PC-3 (cell line): ENCODE measurements around the gene NPRL2. TPM values are rescaled to one million over a fixed set of nuclear protein-coding genes. Genes with fewer than 3 reads are reported as not detected.

Experiments
- ATAC-seq: fragments of 200-7000 bp; cut with Tn5 transposase; 2 replicates; pipeline ENCODE4 v1.9.1; 2020; ENCODE audit warnings: mild to moderate bottlenecking, moderate library complexity
- BruUV-seq: library from RNA; stranded (reverse); fragments of 400-500 nt; replicated peaks from 2 replicates; lab custom pipeline; 2021; lab: Mats Ljungman, UMichigan
- CTCF ChIA-PET: fragments of 300-600 bp; sonication (Branson Sonifier 250); formaldehyde crosslinking; loops from one replicate; lab custom pipeline; 2022; ENCODE audit warnings: antibody characterized with exemption; lab: Charles Lee
- POLR2A ChIA-PET: fragments of 300-600 bp; sonication (Branson Sonifier 250); formaldehyde crosslinking; loops from one replicate; lab custom pipeline; 2022; ENCODE audit warnings: antibody characterized with exemption; ENCODE audit not compliant: unreplicated experiment; lab: Charles Lee
- DNase-seq: peaks from one replicate; pipeline ENCODE4 v3.0.0-alpha.2; 2015
- H2AFZ ChIP-seq: fragments of 300-600 bp; sonication (generic); 2 replicates; pipeline ENCODE4 v1.6.0; 2016; ENCODE audit warnings: antibody characterized with exemption, low read length
- H3F3A ChIP-seq: fragments of 300-600 bp; sonication (generic); one replicate; pipeline ENCODE4 v1.6.0; 2017; ENCODE audit warnings: antibody characterized with exemption, low read length, control low read depth, mild to moderate bottlenecking; ENCODE audit not compliant: unreplicated experiment
- H3K27ac ChIP-seq: fragments of 300-600 bp; sonication (generic); 2 replicates; pipeline ENCODE4 v1.5.1; 2016; ENCODE audit warnings: mild to moderate bottlenecking, low read length
- H3K27me3 ChIP-seq: fragments of 300-600 bp; sonication (generic); 2 replicates; pipeline ENCODE4 v1.6.1; 2016; ENCODE audit warnings: low read length, mixed read lengths
- H3K36me3 ChIP-seq: fragments of 300-600 bp; sonication (generic); 2 replicates; pipeline ENCODE4 v1.6.1; 2016; ENCODE audit warnings: low read depth, mixed run types, low read length, mixed read lengths
- H3K4me1 ChIP-seq: fragments of 300-600 bp; sonication (generic); 2 replicates; pipeline ENCODE4 v1.5.1; 2016; ENCODE audit warnings: low read length; ENCODE audit not compliant: insufficient read depth
- H3K4me2 ChIP-seq: fragments of 300-600 bp; sonication (generic); 2 replicates; pipeline ENCODE4 v1.6.0; 2016; ENCODE audit warnings: low read length
- H3K4me3 ChIP-seq: fragments of 300-600 bp; sonication (generic); 2 replicates; pipeline ENCODE4 v1.5.1; 2016; ENCODE audit warnings: mild to moderate bottlenecking, low read length, mixed read lengths
- H3K79me2 ChIP-seq: fragments of 300-600 bp; sonication (generic); 2 replicates; pipeline ENCODE4 v1.6.1; 2017; ENCODE audit warnings: low read length, mixed read lengths
- H3K9ac ChIP-seq: fragments of 300-600 bp; sonication (generic); 2 replicates; pipeline ENCODE4 v1.6.0; 2016; ENCODE audit warnings: mild to moderate bottlenecking, low read length
- H3K9me2 ChIP-seq: fragments of 300-600 bp; sonication (generic); replicated peaks from 2 replicates; pipeline ENCODE4 v1.6.1; 2016; ENCODE audit warnings: mixed run types, low read length, mixed read lengths
- H3K9me3 ChIP-seq: fragments of 300-600 bp; sonication (generic); 2 replicates; pipeline ENCODE4 v1.6.1; 2016; ENCODE audit warnings: low read length, mixed read lengths
- H4K20me1 ChIP-seq: fragments of 300-600 bp; sonication (generic); 2 replicates; pipeline ENCODE4 v1.6.1; 2016; ENCODE audit warnings: low read length, mixed read lengths
- CTCF ChIP-seq: fragments of 300-600 bp; sonication (generic); conservative IDR thresholded peaks from 2 replicates; pipeline ENCODE4 v1.5.1; 2017; ENCODE audit warnings: antibody characterized with exemption, low read depth, mild to moderate bottlenecking, low read length
- EZH2 ChIP-seq: fragments of 300-600 bp; sonication (generic); IDR thresholded peaks from one replicate; pipeline ENCODE4 v1.6.1; 2017; ENCODE audit warnings: antibody characterized with exemption, mild to moderate bottlenecking, low read length; ENCODE audit not compliant: unreplicated experiment
- EZH2phosphoT487 ChIP-seq: fragments of 300-600 bp; sonication (generic); IDR thresholded peaks from 2 replicates; pipeline ENCODE4 v1.6.1; 2018; ENCODE audit warnings: mild to moderate bottlenecking, antibody characterized with exemption, low read length, borderline replicate concordance
- intact Hi-C: fragments of 100-400 bp; cut with micrococcal nuclease; formaldehyde crosslinking; loops from 2 replicates; pipeline ENCODE4 v1.9.0; 2023
- total RNA-seq: library from RNA; depleted of rRNA; stranded (reverse); fragments of >200 nt; gene quantifications from 2 replicates; pipeline ENCODE4 v1.2.3, GENCODE V29; 2014

NPRL2 gene
- total RNA-seq, 1 experiment from 2014 or later, result 56.9 TPM

DNA sequence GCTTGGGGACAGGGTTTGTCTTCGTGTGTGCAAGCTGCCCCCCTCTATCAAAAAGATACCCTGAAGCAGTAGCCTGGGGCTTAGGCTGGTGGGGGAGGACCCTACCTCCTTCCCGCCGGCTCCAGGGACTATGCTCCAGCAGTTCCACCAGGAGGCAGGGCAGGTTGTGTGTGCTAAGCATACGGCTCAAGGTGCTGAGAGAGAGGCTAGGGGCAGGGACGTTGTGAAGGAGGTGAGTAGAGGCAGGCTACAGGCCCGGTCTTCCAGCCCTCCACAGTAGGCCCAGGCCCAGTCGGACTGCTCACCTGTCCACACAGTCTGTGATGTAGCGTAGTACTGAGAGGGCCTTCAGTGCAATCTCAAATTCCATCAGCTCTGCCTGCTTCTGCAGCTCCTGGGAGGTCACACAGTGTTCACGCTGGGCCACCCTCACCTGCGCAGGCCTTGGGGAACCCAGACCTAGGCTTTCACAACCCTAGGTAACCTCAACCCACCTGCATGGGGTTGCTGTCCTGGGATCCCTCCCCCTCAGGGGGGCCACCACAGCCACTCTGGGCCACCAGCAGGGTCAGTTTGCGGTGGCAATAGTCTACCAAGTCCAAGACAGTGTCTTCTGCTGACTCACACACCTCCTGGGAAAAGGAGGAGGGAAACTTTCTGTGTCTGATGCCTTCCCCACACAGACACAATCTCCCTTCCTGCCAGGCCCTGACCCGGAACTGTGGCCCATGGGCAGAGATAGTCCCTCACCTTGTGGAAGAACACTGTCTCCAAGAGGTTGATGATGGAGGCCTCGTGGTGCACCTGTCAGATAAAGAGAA is 7.6 kb downstream of the NPRL2 start:
- H3K9me3 ChIP-seq, result no peaks in the 10 kb centered on the region
- intact Hi-C loops, result no loop called here
- ChIA-PET CTCF (interaction anchor here (0.8 kb wide), 1 partner anchor 10 kb away, joined by 3 read pairs; no protein-coding TSS in a partner anchor), POLR2A (no interaction called here)
- no peaks in the 10 kb centered on the region for H3K27me3 ChIP-seq
- H3K4me1 ChIP-seq, result peaks cover 9% of the 10 kb centered on the region
- no peaks in the 10 kb centered on the region for H3K9me2 ChIP-seq
- BruUV-seq, result no TSS peak
- DNase-seq, result no peak
- H4K20me1 ChIP-seq, result no peaks in the 10 kb centered on the region
- H3K9ac ChIP-seq, result no peak overlapping the region
- ATAC-seq, result no peak
- H3K27ac ChIP-seq, result no peak overlapping the region
- peaks cover 4% of the 10 kb centered on the region for H3F3A ChIP-seq
- H3K4me2 ChIP-seq, result no peak overlapping the region
- H3K79me2 ChIP-seq, result no peaks in the 10 kb centered on the region
- no peaks in the 10 kb centered on the region for H3K36me3 ChIP-seq
- TF ChIP-seq CTCF (no peak), EZH2phosphoT487 (no peak), EZH2 (no peak)
- H2AFZ ChIP-seq, result no peak overlapping the region
- no peak overlapping the region for H3K4me3 ChIP-seq

DNA sequence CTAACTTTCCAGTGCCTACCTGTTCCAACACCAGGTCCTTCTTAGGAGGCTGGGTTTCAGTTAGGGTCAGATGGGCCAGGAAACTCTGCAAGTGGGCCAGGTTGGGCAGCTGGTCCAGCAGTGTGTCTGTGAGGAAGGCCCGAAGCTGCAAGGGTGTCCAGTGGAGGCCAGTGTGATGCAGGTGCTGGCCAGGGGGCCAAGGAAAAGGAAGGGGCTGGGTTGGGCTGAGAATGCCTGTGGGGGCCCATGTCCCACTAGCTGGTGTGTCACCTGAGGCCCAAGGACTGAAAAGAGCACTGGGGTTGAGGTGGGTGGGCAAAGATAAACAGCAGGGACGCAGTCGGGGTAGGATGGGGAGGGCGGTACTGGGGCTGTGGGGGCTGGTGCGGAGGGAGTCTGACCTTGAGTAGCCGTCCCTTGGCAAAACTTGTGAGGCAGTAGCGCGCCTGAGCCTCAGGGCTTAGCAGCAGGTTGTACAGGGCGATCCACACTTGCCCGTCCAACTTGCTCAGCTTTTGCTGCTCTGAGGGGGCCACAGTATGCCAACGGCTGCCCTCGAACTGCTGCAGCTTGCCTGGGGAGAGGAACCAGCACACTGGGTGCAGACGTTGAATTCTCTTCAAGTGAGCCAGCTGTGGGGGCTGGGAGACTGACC is 8.5 kb downstream of the NPRL2 start:
- BruUV-seq, result no TSS peak
- H3K27me3 ChIP-seq, result no peaks in the 10 kb centered on the region
- ChIA-PET POLR2A (no interaction called here), CTCF (no interaction called here)
- no peaks in the 10 kb centered on the region for H3K9me3 ChIP-seq
- intact Hi-C loops, result no loop called here
- H3K27ac ChIP-seq, result no peak overlapping the region
- peaks cover 10% of the 10 kb centered on the region for H3K4me1 ChIP-seq
- no peaks in the 10 kb centered on the region for H3F3A ChIP-seq
- no peaks in the 10 kb centered on the region for H3K9me2 ChIP-seq
- no peak overlapping the region for H2AFZ ChIP-seq
- peaks cover under 1% of the 10 kb centered on the region; the same call in 1 of the 2 replicates for H3K79me2 ChIP-seq
- no peak overlapping the region for H3K4me3 ChIP-seq
- H3K36me3 ChIP-seq, result no peaks in the 10 kb centered on the region
- no peak overlapping the region for H3K9ac ChIP-seq
- H4K20me1 ChIP-seq, result no peaks in the 10 kb centered on the region
- ATAC-seq (no peak), DNase-seq (no peak)
- H3K4me2 ChIP-seq, result no peak overlapping the region
- TF ChIP-seq CTCF (no peak), EZH2phosphoT487 (no peak), EZH2 (no peak)

DNA sequence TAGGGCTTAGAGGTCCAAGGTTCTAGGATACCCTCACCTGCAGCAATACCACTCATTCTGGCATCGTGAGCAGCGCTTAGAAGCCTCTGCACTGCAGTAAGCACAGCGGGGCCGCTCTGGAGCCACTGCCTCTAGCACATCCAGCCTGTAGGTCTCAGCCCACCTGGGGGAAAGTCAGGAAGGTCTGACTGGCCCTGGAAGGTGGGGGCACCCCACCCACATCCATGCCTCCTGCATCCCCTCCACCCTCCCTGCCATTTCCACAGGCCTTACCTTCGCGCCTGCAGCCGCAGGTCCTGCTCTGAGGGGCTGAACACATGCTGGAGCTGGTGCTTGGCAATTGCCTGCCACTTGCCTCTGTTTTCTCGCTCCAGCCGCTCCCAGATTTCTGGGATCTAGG is 9.0 kb downstream of the NPRL2 start:
- Histone ChIP-seq H3K9ac (no peak overlapping the region), H3K4me3 (no peak overlapping the region), H3K9me3 (no peaks in the 10 kb centered on the region), H3F3A (no peaks in the 10 kb centered on the region), H3K36me3 (no peaks in the 10 kb centered on the region), H2AFZ (no peak overlapping the region), H3K4me1 (peaks cover 10% of the 10 kb centered on the region), H4K20me1 (no peaks in the 10 kb centered on the region), H3K27ac (no peak overlapping the region), H3K4me2 (no peak overlapping the region), H3K9me2 (no peaks in the 10 kb centered on the region), H3K27me3 (no peaks in the 10 kb centered on the region), H3K79me2 (peaks cover 6% of the 10 kb centered on the region)
- intact Hi-C loops, result no loop called here
- POLR2A ChIA-PET, result no interaction called here
- CTCF ChIA-PET, result no interaction called here
- BruUV-seq, result no TSS peak
- ATAC-seq (no peak), DNase-seq (no peak)
- TF ChIP-seq EZH2, result no peak
- no peak for TF ChIP-seq EZH2phosphoT487
- TF ChIP-seq CTCF, result no peak
